ENCODE results near the gene PGLYRP1.

DNA sequence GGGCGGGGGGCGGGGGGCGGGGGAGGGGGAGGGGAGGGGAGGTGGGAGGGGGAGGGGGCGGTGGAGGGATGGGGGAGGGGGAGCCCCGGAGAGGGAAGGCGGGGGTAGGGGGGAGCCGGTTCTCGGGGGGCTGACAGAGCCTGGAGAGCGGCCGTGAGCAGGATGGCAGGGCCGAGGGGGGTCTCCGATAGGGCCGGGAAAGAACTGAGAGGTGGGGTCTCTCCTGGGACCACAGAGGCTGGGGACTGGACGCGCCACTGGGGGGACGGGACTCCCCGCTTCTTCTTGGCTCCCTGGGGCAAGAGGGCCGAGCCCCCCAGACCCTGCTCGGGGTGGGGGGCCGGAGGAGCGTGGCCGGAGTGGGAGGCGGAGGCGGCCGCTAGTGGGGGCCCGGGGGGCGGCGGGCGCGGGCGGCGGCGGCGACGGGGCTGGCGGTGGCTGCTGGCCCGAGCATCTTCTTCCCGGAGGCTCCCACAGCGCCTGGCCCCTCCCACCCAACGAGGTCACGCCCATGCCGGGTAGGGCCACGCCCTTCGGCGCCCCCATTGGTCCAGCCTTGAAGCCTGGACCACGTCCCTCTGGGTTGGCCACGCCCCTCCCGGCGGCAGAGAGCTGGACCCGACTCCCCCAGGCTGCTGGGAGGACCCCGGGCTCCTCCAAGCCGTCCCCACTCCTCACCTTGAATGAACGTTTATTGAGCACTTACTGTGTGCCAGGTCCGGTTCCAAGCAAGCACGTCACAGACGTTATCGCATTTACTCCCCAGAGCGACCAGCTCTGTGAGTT lies 49.1 kb downstream of the PGLYRP1 start, which contains the start of gene NOVA2:
- TF ChIP-seq EP300 (IDR thresholded peaks at IDR 0.05) (no peak), POLR2A (IDR thresholded peaks at IDR 0.05) (no peak)
- TF ChIP-seq, protein P1, sequence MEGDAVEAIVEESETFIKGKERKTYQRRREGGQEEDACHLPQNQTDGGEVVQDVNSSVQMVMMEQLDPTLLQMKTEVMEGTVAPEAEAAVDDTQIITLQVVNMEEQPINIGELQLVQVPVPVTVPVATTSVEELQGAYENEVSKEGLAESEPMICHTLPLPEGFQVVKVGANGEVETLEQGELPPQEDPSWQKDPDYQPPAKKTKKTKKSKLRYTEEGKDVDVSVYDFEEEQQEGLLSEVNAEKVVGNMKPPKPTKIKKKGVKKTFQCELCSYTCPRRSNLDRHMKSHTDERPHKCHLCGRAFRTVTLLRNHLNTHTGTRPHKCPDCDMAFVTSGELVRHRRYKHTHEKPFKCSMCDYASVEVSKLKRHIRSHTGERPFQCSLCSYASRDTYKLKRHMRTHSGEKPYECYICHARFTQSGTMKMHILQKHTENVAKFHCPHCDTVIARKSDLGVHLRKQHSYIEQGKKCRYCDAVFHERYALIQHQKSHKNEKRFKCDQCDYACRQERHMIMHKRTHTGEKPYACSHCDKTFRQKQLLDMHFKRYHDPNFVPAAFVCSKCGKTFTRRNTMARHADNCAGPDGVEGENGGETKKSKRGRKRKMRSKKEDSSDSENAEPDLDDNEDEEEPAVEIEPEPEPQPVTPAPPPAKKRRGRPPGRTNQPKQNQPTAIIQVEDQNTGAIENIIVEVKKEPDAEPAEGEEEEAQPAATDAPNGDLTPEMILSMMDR (IDR thresholded peaks at IDR 0.05) = no peak

Measured in tibial nerve (tissue), 4 donors.